Heart right ventricle (tissue), 16 donors: ENCODE measurements around the gene COX6A2. TPM values are rescaled to one million over a fixed set of nuclear protein-coding genes. Genes with fewer than 3 reads are reported as not detected.
"Not testable (repeated sequence)": the region's sequence is repeated elsewhere in the genome, so short reads cannot be mapped to it uniquely, and the experiment has no call there.

ENCODE experiments used
- ATAC-seq, 8 donors: fragments of 200-7000 bp; cut with Tn5 transposase; one replicate each; pipeline ENCODE4 v1.9.1; 2020; ENCODE audit warnings: mild to moderate bottlenecking in 8 of 8, moderate library complexity in 8 of 8, moderate number of reproducible peaks in 1 of 8
- DNase-seq, 2 donors: peaks; one replicate each; pipeline ENCODE4 v3.0.0-alpha.2; 2020
- H3K27ac ChIP-seq, 10 donors: fragments of 200-600 bp; sonication (generic) in 2 of 10; one replicate each; pipeline versions ENCODE4 v1.5.0 to v1.8.0; 2020 to 2022; ENCODE audit warnings: mild to moderate bottlenecking in 3 of 10
- H3K27me3 ChIP-seq, 7 donors: fragments of 200-600 bp; one replicate each; pipeline ENCODE4 v1.8.0; 2021 to 2022; ENCODE audit warnings: mild to moderate bottlenecking in 2 of 7
- H3K36me3 ChIP-seq, 9 donors: fragments of 200-600 bp; sonication (generic) in 1 of 9; one replicate each; pipeline versions ENCODE4 v1.5.0 to v1.8.0; 2020 to 2022; ENCODE audit warnings: mild to moderate bottlenecking in 2 of 9
- H3K4me1 ChIP-seq, 9 donors: fragments of 200-600 bp; sonication (generic) in 1 of 9; one replicate each; pipeline versions ENCODE4 v1.5.0 to v1.8.0; 2020 to 2022; ENCODE audit warnings: mild to moderate bottlenecking in 4 of 9
- H3K4me3 ChIP-seq, 10 donors: fragments of 200-600 bp; sonication (generic) in 2 of 10; one replicate each; pipeline versions ENCODE4 v1.5.0 to v1.8.0; 2020 to 2022; ENCODE audit warnings: mild to moderate bottlenecking in 7 of 10, moderate library complexity in 2 of 10
- H3K9me3 ChIP-seq, 11 donors: fragments of 200-600 bp in 10 of 11; sonication (generic) in 2 of 11; one replicate each; pipeline versions ENCODE4 v1.5.0 to v1.8.0; 2013 to 2022; ENCODE audit warnings: mild to moderate bottlenecking in 2 of 11, control low read depth in 1 of 11, moderate library complexity in 1 of 11
- WGBS, 2 donors: extraction: QIAGEN DNeasy Blood & Tissue Kit; methylation state at CpG; one replicate each; pipeline ENCODE4 v1.1.7; 2013; ENCODE audit warnings: inconsistent platforms in 1 of 2; 5-methylcytosine and 5-hydroxymethylcytosine counted together
- intact Hi-C, 10 donors: fragments of 100-400 bp; cut with DNase I; formaldehyde crosslinking; loops; one replicate each; pipeline versions ENCODE4 v1.11.1 to v1.14.2; 2022
- polyA plus RNA-seq, 2 donors: library from polyadenylated mRNA; stranded (reverse); fragments of 200-250 nt; gene quantifications; one replicate each; pipeline ENCODE4 v1.2.3, GENCODE V29; 2013
- total RNA-seq, 10 donors: library from RNA; stranded (reverse); fragmentation: NEBNext Ultra II Directional in 3 of 10; extraction: Animal tissue kit (Norgen Biotek cat#: 25700) in 3 of 10; gene quantifications; one replicate each; pipeline versions ENCODE4 v1.2.1 to v1.2.4, GENCODE V29; 2021 to 2023
- TF ChIP-seq, protein P1 (sequence below), 9 donors: fragments of 200-600 bp; sonication (generic) in 2 of 9; IDR thresholded peaks; one replicate each; pipeline versions ENCODE4 v1.5.0 to v1.8.0; 2021 to 2022; ENCODE audit warnings: antibody characterized with exemption in 9 of 9, mild to moderate bottlenecking in 5 of 9, moderate library complexity in 1 of 9
- donor health status: Arrhythmogenic right ventricular cardiomyopathy.
- donor health status: ischemic (EF 13 %, LVEDD 7.1; RV severe dilation, severe dysfunction).
- donor health status: healthy with polysubstance abuse.
- donor health status: DM: no; HTN: yes; CAD: no.
- donor health status: DM: no; HTN: no; CAD: no.
- donor health status: ischemic (EF 25% LVEDD 6.9; RV normal size, moderate dysfunction).
- donor health status: ischemic (EF 25% LVEDD 5.7; RV mildly dilated, moderate dysfunction).
- donor health status: healthy.
- donor health status: DM: yes; HTN: yes; CAD: no.
- donor health status: Ischemic cardiomyopathy.
- donor health status: ischemic (EF 35%, LVEDD 5.7; RV mildly dilated, moderate dysfunction).
- donor health status: nonischemic (EF 11% LVEDD 7.7; RV severe dilation, severe dysfunction).
- donor health status: DM: yes; HTN: yes; CAD: no.
- donor health status: PGD.
- donor health status: ischemic (EF 29% LVEDD 5.4; RV normal size, mild dysfunction).
- donor health status: nonischemic (EF 23%, LVEDD 6.1; RV moderate dilation, normal function).

The COX6A2 gene
- total and polyA plus RNA-seq, 12 donors = 615 to 9,450 (median 1,411) TPM

DNA sequence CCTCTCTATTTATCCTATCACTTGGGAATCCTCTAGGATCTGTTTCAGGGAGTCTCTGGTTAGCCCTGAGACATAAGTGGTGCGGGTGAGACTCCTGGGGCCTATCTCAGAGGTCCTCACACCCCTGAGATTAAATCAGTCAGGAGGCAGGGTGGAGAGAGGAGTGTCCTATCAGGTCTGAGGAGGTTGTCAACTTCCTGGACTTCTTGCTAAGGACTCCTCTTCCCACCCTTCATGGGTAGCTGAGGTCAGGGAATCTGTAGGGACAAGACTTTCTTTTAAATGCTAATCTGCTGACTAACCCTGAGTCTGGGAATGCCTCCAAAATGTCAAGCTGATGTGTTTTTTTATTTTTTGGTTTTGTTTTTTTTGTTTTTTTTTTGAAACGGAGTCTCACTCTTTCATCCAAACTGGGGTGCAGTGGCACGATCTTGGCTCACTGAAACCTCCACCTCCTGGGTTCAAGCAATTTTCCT, 24.5 kb upstream of the COX6A2 start:
- Histone ChIP-seq H3K9me3 (no peaks in the 10 kb centered on the region), H3K4me1 (peaks cover 13 to 65% (median 55%) of the 10 kb centered on the region in 9 donors), H3K4me3 (no peak overlapping the region), H3K36me3 (peaks cover 0 to 5% (median 0%) of the 10 kb centered on the region in 9 donors), H3K27ac (peak overlapping the region in 9 of 10 donors; percentile 18 to 77 (median 53)), H3K27me3 (no peaks in the 10 kb centered on the region)
- ATAC-seq = peak; percentile 12 to 58 (median 50)
- TF ChIP-seq, protein P1, sequence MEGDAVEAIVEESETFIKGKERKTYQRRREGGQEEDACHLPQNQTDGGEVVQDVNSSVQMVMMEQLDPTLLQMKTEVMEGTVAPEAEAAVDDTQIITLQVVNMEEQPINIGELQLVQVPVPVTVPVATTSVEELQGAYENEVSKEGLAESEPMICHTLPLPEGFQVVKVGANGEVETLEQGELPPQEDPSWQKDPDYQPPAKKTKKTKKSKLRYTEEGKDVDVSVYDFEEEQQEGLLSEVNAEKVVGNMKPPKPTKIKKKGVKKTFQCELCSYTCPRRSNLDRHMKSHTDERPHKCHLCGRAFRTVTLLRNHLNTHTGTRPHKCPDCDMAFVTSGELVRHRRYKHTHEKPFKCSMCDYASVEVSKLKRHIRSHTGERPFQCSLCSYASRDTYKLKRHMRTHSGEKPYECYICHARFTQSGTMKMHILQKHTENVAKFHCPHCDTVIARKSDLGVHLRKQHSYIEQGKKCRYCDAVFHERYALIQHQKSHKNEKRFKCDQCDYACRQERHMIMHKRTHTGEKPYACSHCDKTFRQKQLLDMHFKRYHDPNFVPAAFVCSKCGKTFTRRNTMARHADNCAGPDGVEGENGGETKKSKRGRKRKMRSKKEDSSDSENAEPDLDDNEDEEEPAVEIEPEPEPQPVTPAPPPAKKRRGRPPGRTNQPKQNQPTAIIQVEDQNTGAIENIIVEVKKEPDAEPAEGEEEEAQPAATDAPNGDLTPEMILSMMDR (IDR thresholded peaks at IDR 0.05) = no peak
- 50 to 66% methylated on average over 3 of the region's 3 CpGs for whole genome bisulfite sequencing, 2 donors
- DNase-seq = no peak
- intact Hi-C loops = loop anchor here in 5 of 10 donors (5.0 to 10.0 kb wide), 4 partner anchors 268 to 415 kb away; partner anchors contain the start of genes FUS (in 3 of the 5) and KAT8 (in 1 of the 5)

DNA sequence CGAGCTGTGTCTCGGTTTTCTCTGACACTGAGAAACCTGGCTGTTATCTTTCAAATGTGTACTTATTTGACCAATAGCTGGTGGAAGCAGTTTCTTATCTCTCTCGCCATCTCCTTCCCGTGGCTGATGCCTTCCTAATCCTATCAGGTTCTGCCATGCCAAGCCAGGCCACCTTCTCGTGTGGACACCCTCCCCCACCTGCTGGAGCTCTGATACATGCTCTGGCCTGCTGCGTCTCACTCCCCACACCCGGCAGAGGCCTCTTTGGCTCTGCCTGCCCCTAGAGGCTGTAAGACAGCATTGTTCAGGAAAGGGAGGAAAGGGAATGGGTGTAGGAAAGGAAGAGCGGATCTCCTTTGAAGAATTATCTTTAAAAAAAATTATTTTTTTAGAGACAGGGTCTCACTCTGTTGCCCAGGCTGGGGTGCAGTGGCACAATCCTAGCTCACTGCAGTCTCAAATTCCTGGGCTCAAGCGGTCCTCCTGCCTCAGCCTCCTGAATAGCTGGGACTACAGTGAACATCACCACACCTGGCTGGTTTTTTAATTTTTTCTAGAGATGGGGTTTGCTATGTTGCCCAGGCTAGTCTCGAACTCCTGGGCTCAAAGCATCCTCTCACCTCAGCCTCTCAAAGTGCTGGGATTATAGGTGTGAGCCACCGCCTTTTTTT, 23.7 kb upstream of the COX6A2 start:
- Histone ChIP-seq H3K27ac (peak overlapping the region in 8 of 10 donors; percentile 18 to 77 (median 54)), H3K36me3 (peaks cover 0 to 5% (median 0%) of the 10 kb centered on the region in 9 donors), H3K27me3 (no peaks in the 10 kb centered on the region), H3K9me3 (no peaks in the 10 kb centered on the region), H3K4me1 (peaks cover 10 to 57% (median 47%) of the 10 kb centered on the region in 9 donors), H3K4me3 (no peak overlapping the region)
- ATAC-seq (peak; percentile 42 to 78 (median 74)), DNase-seq (peak; percentile 47)
- intact Hi-C loops = loop anchor here in 5 of 10 donors (5.0 to 10.0 kb wide), 4 partner anchors 267 to 415 kb away; partner anchors contain the start of genes FUS (in 3 of the 5) and KAT8 (in 1 of the 5)
- TF ChIP-seq, protein P1 (IDR thresholded peaks at IDR 0.05) = peak in 8 of 9 donors; percentile 38 to 62 (median 55)
- WGBS, 2 donors = 46 to 48% methylated on average over 11 of the region's 11 CpGs

DNA sequence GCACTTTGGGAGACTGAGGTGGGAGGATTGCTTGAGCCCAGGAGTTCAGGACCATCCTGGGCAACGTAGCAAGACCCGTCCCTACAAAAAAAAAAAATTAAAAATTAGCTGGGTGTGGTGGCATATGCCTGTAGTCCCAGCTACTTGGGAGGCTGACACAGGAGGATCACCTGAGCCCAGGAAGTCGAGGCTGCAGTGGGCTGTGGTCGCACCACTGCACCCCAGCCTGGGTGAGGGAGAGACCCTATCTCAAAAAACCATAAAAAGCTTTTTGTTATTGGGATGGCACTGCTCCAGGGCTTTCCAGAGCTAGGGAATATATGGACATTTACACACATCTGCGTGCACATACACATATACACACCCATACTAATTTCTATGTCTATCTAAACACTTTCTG, 23.0 kb upstream of the COX6A2 start:
- H3K4me3 ChIP-seq = no peak overlapping the region
- H3K27ac ChIP-seq = peak overlapping the region in 1 of 10 donors; percentile 65
- no peaks in the 10 kb centered on the region for H3K9me3 ChIP-seq
- H3K4me1 ChIP-seq = peaks cover 6 to 51% (median 41%) of the 10 kb centered on the region in 9 donors
- peak in 1 of 8 donors; percentile 6 for ATAC-seq
- TF ChIP-seq, protein P1 (IDR thresholded peaks at IDR 0.05) = no peak
- WGBS, 2 donors = 87 to 88% methylated on average over 5 of the region's 5 CpGs
- intact Hi-C loops = loop anchor here in 5 of 10 donors (5.0 to 10.0 kb wide), 4 partner anchors 266 to 416 kb away; partner anchors contain the start of genes FUS (in 3 of the 5) and KAT8 (in 1 of the 5)
- peaks cover 0 to 5% (median 0%) of the 10 kb centered on the region in 9 donors for H3K36me3 ChIP-seq
- no peaks in the 10 kb centered on the region for H3K27me3 ChIP-seq
- no peak for DNase-seq

DNA sequence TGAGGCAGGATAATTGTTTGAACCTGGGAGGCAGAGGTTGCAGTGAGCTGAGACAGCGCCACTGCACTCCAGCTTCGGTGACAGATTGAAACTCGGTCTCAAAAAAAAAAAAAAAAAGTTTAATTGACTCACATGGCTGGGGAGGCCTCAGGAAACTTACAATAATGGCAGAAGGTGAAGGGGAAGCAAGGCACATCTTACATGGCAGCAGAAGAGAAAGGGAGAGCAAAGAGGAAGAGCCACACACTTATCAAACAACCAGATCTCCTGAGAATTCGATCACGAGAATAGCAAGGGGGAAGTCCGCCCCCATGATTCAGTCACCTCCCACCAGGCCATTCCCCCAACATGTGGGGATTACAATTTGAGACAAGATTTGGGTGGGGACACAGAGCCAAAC, 17.8 kb upstream of the COX6A2 start:
- WGBS, 2 donors = 75 to 80% methylated on average over 6 of the region's 6 CpGs
- not testable (repeated sequence) for H3K27ac ChIP-seq, H3K9me3 ChIP-seq, ATAC-seq, H3K27me3 ChIP-seq, H3K36me3 ChIP-seq, H3K4me3 ChIP-seq, DNase-seq
- intact Hi-C loops = loop anchor here in 4 of 10 donors (10.0 kb wide), 4 partner anchors 241 to 491 kb away; partner anchors contain the start of genes FUS (in 1 of the 4), HSD3B7 (in 1 of the 4), PYCARD (in 1 of the 4) and SETD1A (in 1 of the 4)
- peaks cover 0 to 19% (median 12%) of the 10 kb centered on the region in 9 donors for H3K4me1 ChIP-seq
